Measurements from ENCODE around the gene PDLIM7. TPM values are rescaled to one million over a fixed set of nuclear protein-coding genes. Genes with fewer than 3 reads are reported as not detected.

PDLIM7 gene
- total and polyA plus RNA-seq, 2 donors (not counting 3 experiments of a cell fraction or from before 2014, with no cell fraction given): 314 to 318 TPM

DNA sequence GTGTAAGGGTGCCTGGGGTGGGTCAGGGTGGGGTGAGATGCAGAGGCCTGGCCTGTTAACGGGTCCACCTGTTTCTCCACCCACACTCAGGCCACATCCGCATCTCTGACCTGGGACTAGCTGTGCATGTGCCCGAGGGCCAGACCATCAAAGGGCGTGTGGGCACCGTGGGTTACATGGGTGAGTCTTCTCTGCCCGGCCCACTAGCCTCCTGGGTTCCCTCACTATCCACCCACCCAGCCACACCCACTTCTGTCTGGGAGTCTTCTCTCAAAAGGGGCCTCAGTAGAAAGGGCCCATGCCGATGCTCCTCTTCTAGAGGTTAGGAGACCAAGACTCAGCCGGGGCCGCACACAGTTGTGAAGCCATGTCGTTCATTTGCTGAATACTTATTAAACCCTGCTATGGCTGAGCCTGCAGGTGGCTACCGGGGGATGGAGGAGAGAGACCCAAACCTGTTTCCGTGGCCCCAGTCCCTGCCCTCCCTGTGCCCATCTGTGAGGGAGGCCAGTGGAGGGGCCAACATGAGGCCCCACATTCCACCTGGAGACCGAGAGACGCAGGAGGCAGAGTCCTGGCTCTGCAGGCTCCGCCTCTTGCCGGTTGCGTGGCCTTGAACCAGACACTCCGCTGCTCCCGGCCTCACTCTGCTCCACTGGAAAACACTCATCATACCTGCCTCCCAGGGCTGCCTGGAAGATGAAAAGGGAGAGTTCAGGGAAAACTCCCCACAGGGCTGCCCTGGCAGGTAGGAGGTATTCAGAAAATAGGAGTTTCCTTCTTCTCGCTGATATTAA is 62.3 kb downstream of the PDLIM7 start:
- Histone ChIP-seq H3K4me2 (ENCODE audit: insufficient read depth, low read length) (no peak overlapping the region), H3K79me2 (ENCODE audit: control insufficient read depth, insufficient read depth, low read length) (no peaks in the 10 kb centered on the region), H3K27ac (ENCODE audit: insufficient read depth, low read depth, low read length) (no peak overlapping the region), H3K4me3 (replicated peaks in 1 of 3; ENCODE audit: insufficient read depth in 1 of 3, low read depth in 1 of 3, low read length in 3 of 3) (no peak overlapping the region), H3K27me3 (ENCODE audit: control insufficient read depth in 2 of 2, insufficient read depth in 2 of 2, low read length in 2 of 2) (no peaks in the 10 kb centered on the region), H3K36me3 (ENCODE audit: control insufficient read depth in 2 of 2, extremely low read depth in 1 of 2, insufficient read depth in 2 of 2, low read length in 2 of 2) (peaks cover 11 to 31% of the 10 kb centered on the region in 2 experiments), H3K9me1 (replicated peaks; ENCODE audit: control insufficient read depth, extremely low read depth, insufficient read depth, low read length) (no peaks in the 10 kb centered on the region), H4K20me1 (replicated peaks; ENCODE audit: control insufficient read depth, extremely low read depth, insufficient read depth, low read length) (no peaks in the 10 kb centered on the region), H2AFZ (ENCODE audit: low read depth, low read length) (no peak overlapping the region), H3K4me1 (ENCODE audit: control insufficient read depth, extremely low read depth, insufficient read depth, low read length) (no peaks in the 10 kb centered on the region), H3K9me3 (replicated peaks; ENCODE audit: control insufficient read depth, insufficient read depth, low read length) (no peaks in the 10 kb centered on the region), H3K9ac (replicated peaks; ENCODE audit: extremely low read depth, insufficient read depth, low read length) (no peak overlapping the region)
- no peak for TF ChIP-seq POLR2A (IDR thresholded peaks at IDR 0.05; ENCODE audit: low read depth, low read length)
- TF ChIP-seq, protein P1, sequence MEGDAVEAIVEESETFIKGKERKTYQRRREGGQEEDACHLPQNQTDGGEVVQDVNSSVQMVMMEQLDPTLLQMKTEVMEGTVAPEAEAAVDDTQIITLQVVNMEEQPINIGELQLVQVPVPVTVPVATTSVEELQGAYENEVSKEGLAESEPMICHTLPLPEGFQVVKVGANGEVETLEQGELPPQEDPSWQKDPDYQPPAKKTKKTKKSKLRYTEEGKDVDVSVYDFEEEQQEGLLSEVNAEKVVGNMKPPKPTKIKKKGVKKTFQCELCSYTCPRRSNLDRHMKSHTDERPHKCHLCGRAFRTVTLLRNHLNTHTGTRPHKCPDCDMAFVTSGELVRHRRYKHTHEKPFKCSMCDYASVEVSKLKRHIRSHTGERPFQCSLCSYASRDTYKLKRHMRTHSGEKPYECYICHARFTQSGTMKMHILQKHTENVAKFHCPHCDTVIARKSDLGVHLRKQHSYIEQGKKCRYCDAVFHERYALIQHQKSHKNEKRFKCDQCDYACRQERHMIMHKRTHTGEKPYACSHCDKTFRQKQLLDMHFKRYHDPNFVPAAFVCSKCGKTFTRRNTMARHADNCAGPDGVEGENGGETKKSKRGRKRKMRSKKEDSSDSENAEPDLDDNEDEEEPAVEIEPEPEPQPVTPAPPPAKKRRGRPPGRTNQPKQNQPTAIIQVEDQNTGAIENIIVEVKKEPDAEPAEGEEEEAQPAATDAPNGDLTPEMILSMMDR (IDR thresholded peaks at IDR 0.05; ENCODE audit: extremely low read depth in 1 of 2, insufficient read depth in 1 of 2, low read depth in 1 of 2, low read length in 2 of 2): no peak
- no peak for TF ChIP-seq JUN (IDR thresholded peaks at IDR 0.05; ENCODE audit: borderline replicate concordance, insufficient read depth, insufficient read length, low read depth)
- no peak for TF ChIP-seq GATA2 (IDR thresholded peaks at IDR 0.05; ENCODE audit: insufficient read depth, insufficient read length, low read depth, low read length)
- no peak for TF ChIP-seq POLR2AphosphoS5 (IDR thresholded peaks at IDR 0.05; ENCODE audit: insufficient read depth, low read depth, low read length)
- TF ChIP-seq, protein P2, sequence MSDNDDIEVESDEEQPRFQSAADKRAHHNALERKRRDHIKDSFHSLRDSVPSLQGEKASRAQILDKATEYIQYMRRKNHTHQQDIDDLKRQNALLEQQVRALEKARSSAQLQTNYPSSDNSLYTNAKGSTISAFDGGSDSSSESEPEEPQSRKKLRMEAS (IDR thresholded peaks at IDR 0.05; ENCODE audit: insufficient read depth, insufficient read length): no peak
- no peak for TF ChIP-seq FOS (IDR thresholded peaks at IDR 0.05; ENCODE audit: borderline replicate concordance, insufficient read depth, low read length)
- no peak for TF ChIP-seq MYC (IDR thresholded peaks at IDR 0.05; ENCODE audit: low read depth, low read length)
- no peak for TF ChIP-seq EZH2 (IDR thresholded peaks at IDR 0.05; ENCODE audit: borderline replicate concordance, low read depth, low read length, severe bottlenecking)
- ChIA-PET POLR2A (no interaction called here), CTCF (interaction anchor here (1.0 to 2.0 kb wide), 2 partner anchors 30 to 45 kb away, joined by 5 read pairs; no protein-coding TSS in a partner anchor)
- intact Hi-C loops (cut with micrococcal nuclease) (no loop called here), dilution Hi-C loops (cut with MboI; ENCODE audit: extremely low pct_ligation_motif_present, low sequenced_read_pairs) (no loop called here)
- no TSS peak for BruUV-seq (replicated peaks)
- FAIRE-seq: no peak
- no peak for DNase-seq (ENCODE audit: low read depth, low spot score)
